ENCODE results near the gene NUP58.

Gene NUP58

DNA sequence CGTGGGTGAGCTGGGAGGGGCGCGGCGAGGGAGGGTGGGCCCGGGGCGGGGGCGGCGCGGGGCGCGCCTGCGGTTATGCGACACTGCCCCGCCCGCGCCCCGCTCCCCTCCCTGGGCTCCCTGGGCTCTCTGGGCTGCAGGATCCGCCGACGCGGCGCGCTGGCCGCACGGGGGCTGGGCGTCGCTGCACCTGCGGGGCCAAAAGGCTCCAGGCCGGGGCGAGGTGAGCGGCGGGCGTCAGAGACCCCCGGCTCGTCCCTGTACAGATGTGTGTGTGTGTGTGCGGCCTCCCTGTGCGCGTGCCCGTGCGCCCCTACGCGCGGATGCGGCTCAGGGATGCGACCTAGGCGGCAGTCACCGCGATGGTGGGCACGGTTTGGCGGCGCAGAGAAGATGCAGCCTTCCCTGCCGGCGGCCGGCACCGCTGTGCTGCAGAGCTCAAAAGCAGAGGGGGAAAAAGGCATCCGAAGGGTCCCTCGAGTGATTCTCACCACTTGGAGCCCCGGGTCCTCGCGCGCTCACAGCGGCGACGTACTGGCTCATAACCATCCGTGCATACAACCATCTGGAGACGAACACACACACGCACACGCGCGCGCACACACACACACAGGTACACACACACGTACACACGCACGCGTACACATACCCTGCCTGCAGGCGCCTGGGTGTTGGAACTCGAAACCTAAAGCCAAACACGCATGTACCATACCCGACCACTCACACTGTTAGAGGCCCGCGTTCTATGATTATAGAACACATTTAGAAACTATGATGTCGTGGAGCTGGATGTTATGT is 71.1 kb downstream of the NUP58 start:
- no peak for DNase-seq (ENCODE audit: extremely low read depth in 1 of 2, low read depth in 1 of 2)

DNA sequence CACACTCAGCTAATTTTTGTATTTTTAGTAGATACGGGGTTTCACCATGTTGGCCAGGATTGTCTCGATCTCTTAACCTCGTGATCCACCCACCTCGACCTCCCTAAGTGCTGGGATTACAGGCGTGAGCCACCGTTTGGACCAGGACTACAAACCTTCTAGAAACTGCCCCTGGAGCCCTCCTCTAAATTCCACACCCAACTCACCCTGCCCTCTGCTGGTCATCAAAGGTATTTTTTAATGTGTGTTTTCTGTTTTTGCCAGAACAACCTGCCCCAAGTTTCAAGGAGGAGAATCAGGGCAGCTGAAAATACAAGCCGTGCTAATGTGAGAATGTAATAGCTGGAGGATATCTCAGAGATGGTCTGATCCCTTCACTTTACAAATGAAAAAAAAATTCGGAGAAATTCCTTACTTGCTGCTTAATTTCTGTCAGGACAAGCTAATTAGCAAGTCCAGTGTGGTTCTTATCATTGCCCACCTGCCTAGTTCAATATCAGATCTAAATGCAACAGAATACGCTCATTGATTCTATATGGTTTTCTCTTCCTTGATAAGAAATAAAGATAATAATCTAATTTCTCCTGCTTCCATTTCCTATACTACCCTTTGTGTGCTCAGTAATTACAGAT is 74.4 kb downstream of the NUP58 start:
- no peak for DNase-seq (ENCODE audit: extremely low read depth in 1 of 2, low read depth in 1 of 2)

GRCh38 chr13:25377244-25377962 is 76.0 kb downstream of the NUP58 start:
- DNase-seq (ENCODE audit: extremely low read depth in 1 of 2, low read depth in 1 of 2), result no peak

DNA sequence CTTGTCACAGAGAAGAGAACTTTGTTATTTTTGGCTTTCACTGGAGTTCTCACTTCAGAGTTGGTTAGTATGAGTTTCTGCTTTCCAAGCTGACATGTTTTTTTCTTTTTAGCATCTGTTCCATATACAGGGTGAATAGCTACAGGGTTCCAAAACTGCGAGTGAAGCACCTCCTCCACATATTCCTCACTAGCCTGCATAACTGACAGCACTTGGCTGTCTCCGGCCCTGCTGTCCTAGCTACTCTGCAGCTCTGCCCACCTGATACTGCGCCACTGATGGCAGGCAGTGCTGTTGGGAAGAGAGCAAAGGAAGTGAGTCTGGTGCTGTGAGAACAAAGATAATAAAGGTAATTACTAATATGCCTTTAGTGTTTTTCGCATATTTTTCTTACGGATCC is 77.1 kb downstream of the NUP58 start:
- no peak for DNase-seq (ENCODE audit: extremely low read depth in 1 of 2, low read depth in 1 of 2)

GRCh38 chr13:25379011-25379410 is 77.6 kb downstream of the NUP58 start:
- no peak for DNase-seq (ENCODE audit: extremely low read depth in 1 of 2, low read depth in 1 of 2)

DNA sequence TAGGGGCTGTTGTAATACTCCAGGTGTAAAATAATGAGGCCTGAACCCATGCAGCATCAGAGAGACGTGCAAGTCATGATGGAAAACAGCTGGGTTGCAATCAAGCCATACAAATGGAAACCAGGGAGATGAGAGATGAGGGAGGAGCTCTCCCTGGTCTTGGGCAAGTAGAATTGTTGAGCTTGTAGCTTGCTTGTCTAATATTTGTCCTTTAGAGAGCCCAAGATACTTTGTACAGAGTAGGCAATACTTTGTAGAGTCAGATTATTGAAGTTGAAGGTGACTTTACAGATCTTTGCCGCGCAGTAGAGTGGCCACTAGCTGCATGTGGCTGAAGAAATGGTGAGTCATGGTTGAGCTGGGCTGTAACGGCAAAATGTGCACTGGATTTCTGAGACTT is 78.7 kb downstream of the NUP58 start:
- no peak for DNase-seq (ENCODE audit: extremely low read depth in 1 of 2, low read depth in 1 of 2)

DNA sequence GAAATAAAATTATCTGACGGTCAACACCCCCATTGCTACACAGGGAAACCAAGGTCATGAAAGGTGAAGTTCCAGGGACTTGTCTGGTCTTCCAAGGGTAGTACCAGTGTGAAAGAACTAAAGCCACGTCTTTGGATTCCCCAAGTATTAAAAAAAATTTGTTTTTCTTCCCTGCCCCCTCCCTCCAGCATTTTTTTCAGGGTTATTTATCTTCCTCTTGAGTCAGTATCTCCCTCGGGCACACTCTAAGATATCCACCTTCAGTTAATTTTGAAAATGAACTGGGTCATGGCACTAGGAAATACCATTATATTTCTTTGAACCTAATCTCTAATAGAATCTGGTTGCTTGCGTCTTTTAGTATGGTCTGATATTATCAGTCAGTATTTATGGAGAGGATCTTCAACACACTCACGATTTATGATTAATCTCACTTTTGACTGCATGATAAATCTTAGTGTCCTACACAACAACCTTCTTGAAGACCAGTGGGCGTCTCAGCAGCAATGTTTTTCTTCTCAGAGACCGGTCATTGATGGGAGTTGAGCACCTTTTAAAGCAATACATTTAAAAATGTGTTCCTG is 79.4 kb downstream of the NUP58 start:
- no peak for DNase-seq (ENCODE audit: extremely low read depth in 1 of 2, low read depth in 1 of 2)

- no peak for DNase-seq (ENCODE audit: extremely low read depth in 1 of 2, low read depth in 1 of 2)
Measured at GRCh38 chr13:25384758-25385410, 83.5 kb downstream of the NUP58 start.

DNA sequence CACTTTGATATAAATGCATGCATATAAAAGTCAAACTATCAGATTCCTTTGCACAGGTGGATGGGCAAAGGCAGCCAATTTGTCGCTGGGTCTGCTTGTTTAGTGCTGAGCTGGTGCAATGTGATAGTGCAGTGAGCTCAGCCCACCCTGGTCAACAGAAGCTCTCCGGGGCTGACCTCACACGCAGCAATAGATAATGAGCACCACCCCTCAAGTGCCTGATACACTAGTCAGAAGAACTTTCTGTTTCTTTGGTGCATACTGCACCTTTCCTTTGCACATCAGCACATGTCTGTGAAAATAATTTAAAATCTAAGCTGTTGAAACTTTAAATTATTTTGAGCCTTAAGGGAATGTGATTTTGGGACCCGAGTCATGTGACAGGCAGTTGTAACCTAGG is 90.5 kb downstream of the NUP58 start:
- DNase-seq (ENCODE audit: extremely low read depth in 1 of 2, low read depth in 1 of 2), result no peak
